Measurements from ENCODE around the gene TBPL1.
"Not testable (repeated sequence)": the region's sequence is repeated elsewhere in the genome, so short reads cannot be mapped to it uniquely, and the experiment has no call there.

TBPL1 gene

GRCh38 chr6:133966654-133967329 lies 13.8 kb downstream of the TBPL1 start:
- H3K4me3 ChIP-seq (ENCODE audit: low read depth, low read length) = peak overlapping the region; percentile 32; the same call in 1 of the 2 replicates
- DNase-seq (ENCODE audit: low read depth) = no peak
- TF ChIP-seq CTCF (IDR thresholded peaks at IDR 0.05; ENCODE audit: low read depth, low read length, missing control alignments) = no peak

GRCh38 chr6:133967347-133967746 lies 14.3 kb downstream of the TBPL1 start:
- TF ChIP-seq CTCF (IDR thresholded peaks at IDR 0.05; ENCODE audit: low read depth, low read length, missing control alignments) = no peak
- H3K4me3 ChIP-seq (ENCODE audit: low read depth, low read length) = no peak overlapping the region
- DNase-seq (ENCODE audit: low read depth) = no peak

- DNase-seq (ENCODE audit: low read depth); H3K4me3 ChIP-seq (ENCODE audit: low read depth, low read length): not testable (repeated sequence)
These were observed 14.8 kb downstream of the TBPL1 start for GRCh38 chr6:133967835-133968234.

GRCh38 chr6:133969285-133969920 lies 16.4 kb downstream of the TBPL1 start:
- no peak overlapping the region; the same call in 1 of the 2 replicates for H3K4me3 ChIP-seq (ENCODE audit: low read depth, low read length)
- TF ChIP-seq CTCF (IDR thresholded peaks at IDR 0.05; ENCODE audit: low read depth, low read length, missing control alignments) = no peak
- no peak for DNase-seq (ENCODE audit: low read depth)

- TF ChIP-seq CTCF (IDR thresholded peaks at IDR 0.05; ENCODE audit: low read depth, low read length, missing control alignments) = no peak
- no peak for DNase-seq (ENCODE audit: low read depth)
- no peak overlapping the region for H3K4me3 ChIP-seq (ENCODE audit: low read depth, low read length)
These were observed 16.9 kb downstream of the TBPL1 start for GRCh38 chr6:133969921-133970295.

GRCh38 chr6:133971861-133972260 lies 18.8 kb downstream of the TBPL1 start:
- no peak overlapping the region for H3K4me3 ChIP-seq (ENCODE audit: low read depth, low read length)
- no peak for DNase-seq (ENCODE audit: low read depth)
- no peak for TF ChIP-seq CTCF (IDR thresholded peaks at IDR 0.05; ENCODE audit: low read depth, low read length, missing control alignments)

GRCh38 chr6:133972388-133972787 lies 19.4 kb downstream of the TBPL1 start:
- DNase-seq (ENCODE audit: low read depth) = no peak
- no peak overlapping the region for H3K4me3 ChIP-seq (ENCODE audit: low read depth, low read length)
- no peak for TF ChIP-seq CTCF (IDR thresholded peaks at IDR 0.05; ENCODE audit: low read depth, low read length, missing control alignments)
